Adrenal gland (tissue), 5 donors: ENCODE measurements around the gene SLC39A5.

Experiments used
- CTCF ChIP-seq, 6 experiments: fragments of 450-650 bp in 4 of 6; fragments of 200-600 bp in 2 of 6; sonication (generic) in 1 of 6; IDR thresholded peaks; 1 replicate in 5 of 6; 2 replicates in 1 of 6; pipeline versions ENCODE4 v1.5.1 to v1.8.0; 2016 to 2021; ENCODE audit warnings: antibody characterized with exemption in 6 of 6, mild to moderate bottlenecking in 2 of 6, moderate library complexity in 1 of 6
- POLR2A ChIP-seq, 2 donors: fragments of 450-650 bp; IDR thresholded peaks; one replicate each; pipeline ENCODE4 v1.6.1; 2017; ENCODE audit warnings: antibody characterized with exemption in 2 of 2, mild to moderate bottlenecking in 2 of 2, moderate library complexity in 1 of 2
- donor health status: DM: no; HTN: no; CAD: no.

GRCh38 chr12:56206452-56207166 is 23.2 kb upstream of the SLC39A5 start:
- TF ChIP-seq CTCF (IDR thresholded peaks at IDR 0.05) (peak; percentile 22 to 67 (median 57)), POLR2A (IDR thresholded peaks at IDR 0.05) (no peak)
